ENCODE measurements around the gene DYTN. TPM values are rescaled to one million over a fixed set of nuclear protein-coding genes. Genes with fewer than 3 reads are reported as not detected.
"Not testable (repeated sequence)": the region's sequence is repeated elsewhere in the genome, so short reads cannot be mapped to it uniquely, and the experiment has no call there.

DYTN gene
- total RNA-seq, 4 donors from 2014 or later, result not detected

DNA sequence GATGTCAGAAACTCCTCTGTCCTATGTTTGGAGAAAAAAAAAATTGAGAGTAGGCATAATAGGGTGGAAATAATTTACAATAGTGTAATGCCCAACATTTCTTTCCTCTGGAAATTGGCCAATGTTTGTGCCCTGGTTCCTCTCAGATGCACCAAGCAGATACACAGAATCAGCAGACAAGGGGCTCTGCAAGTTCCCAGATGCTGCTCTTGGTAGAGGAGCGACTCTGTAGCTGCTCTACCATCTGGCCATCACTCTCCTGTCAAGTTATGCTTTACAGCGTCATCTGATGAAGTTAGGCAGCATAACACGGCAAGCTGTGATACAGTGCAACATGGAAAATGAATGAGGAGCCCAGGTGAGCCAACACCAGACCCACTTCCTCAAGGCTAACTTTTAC lies 1.6 kb downstream of the DYTN start:
- H3K27ac ChIP-seq, result no peak overlapping the region
- H3K27me3 ChIP-seq, result no peaks in the 10 kb centered on the region
- no peaks in the 10 kb centered on the region for H3K4me1 ChIP-seq
- WGBS, 2 donors, result 79 to 85% methylated on average over 3 of the region's 3 CpGs
- DNase-seq (ENCODE audit: low spot score in 2 of 2), result no peak
- H3K4me3 ChIP-seq, result no peak overlapping the region
- H3K36me3 ChIP-seq, result no peaks in the 10 kb centered on the region
- no peaks in the 10 kb centered on the region for H3K9me3 ChIP-seq
- TF ChIP-seq EP300 (IDR thresholded peaks at IDR 0.05) (no peak), POLR2A (IDR thresholded peaks at IDR 0.05) (no peak)
- TF ChIP-seq, protein P1, sequence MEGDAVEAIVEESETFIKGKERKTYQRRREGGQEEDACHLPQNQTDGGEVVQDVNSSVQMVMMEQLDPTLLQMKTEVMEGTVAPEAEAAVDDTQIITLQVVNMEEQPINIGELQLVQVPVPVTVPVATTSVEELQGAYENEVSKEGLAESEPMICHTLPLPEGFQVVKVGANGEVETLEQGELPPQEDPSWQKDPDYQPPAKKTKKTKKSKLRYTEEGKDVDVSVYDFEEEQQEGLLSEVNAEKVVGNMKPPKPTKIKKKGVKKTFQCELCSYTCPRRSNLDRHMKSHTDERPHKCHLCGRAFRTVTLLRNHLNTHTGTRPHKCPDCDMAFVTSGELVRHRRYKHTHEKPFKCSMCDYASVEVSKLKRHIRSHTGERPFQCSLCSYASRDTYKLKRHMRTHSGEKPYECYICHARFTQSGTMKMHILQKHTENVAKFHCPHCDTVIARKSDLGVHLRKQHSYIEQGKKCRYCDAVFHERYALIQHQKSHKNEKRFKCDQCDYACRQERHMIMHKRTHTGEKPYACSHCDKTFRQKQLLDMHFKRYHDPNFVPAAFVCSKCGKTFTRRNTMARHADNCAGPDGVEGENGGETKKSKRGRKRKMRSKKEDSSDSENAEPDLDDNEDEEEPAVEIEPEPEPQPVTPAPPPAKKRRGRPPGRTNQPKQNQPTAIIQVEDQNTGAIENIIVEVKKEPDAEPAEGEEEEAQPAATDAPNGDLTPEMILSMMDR (IDR thresholded peaks at IDR 0.05), result no peak

DNA sequence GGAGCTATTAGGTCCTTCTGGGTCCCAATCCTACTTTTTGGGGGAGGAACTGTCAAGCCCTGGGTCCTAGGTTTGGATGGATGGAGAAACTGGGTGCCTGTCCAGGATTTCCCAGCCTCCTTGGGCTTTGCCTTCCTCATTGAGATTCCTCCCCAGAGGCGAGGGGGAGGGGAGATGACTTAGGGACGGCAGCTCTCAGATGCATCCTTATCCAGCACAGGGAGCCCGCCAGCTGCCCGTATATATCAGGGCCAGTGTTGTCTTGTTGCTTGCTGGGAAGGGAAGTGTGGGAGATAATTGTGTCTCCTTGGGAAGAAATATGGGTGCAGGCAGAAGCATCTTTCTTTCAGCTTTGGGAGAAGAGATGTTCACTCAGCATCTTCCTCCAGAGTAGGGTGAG lies 3.0 kb downstream of the DYTN start:
- H3K27ac ChIP-seq; DNase-seq (ENCODE audit: low spot score in 2 of 2); H3K36me3 ChIP-seq; H3K4me1 ChIP-seq; H3K4me3 ChIP-seq; H3K27me3 ChIP-seq; H3K9me3 ChIP-seq: not testable (repeated sequence)
- 37 to 42% methylated on average over 4 of the region's 4 CpGs for WGBS, 2 donors

DNA sequence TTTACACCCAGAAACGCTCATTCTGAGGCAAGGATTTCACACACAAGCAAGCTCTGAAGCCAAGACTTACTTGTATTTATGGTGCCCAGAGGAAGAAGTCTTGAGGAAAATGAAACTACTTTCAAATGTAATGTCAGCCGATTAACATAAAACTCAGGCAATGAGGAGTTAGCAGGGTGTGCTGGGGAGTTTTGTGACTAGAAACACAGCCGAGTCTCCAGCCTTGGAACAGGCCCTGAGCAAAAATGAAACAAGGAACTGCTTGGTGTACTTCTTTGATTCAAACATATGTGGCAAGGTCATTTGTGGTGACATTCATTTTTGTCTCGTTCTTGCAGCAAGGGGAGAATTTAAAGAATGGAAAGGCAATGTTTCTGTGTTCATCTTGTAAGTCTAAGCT lies 4.5 kb downstream of the DYTN start:
- no peak for DNase-seq (ENCODE audit: low spot score in 2 of 2)
- H3K4me1 ChIP-seq, result no peaks in the 10 kb centered on the region

DNA sequence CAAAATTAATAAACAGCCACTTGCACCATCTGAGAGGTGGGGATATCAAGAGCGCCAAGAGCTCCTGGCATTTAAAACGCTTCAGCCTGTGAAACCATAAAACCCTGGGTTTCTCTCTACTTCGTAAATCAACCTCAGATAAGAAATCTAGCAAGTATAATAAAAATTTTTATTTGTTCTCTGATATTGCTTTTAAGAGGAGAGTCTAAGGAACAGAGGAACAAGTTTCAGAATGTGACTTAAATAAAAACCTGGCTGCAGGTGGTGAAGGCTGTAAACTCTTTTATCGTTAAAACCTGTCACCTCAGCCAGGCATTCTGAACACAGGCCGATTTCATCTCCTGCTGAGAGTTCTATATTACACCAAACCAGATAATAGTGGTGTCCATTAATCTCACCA lies 9.9 kb downstream of the DYTN start:
- H3K27me3 ChIP-seq, result no peaks in the 10 kb centered on the region
- WGBS, 2 donors, result 53 to 56% methylated on average over 5 of the region's 5 CpGs
- H3K36me3 ChIP-seq, result no peaks in the 10 kb centered on the region
- H3K9me3 ChIP-seq, result no peaks in the 10 kb centered on the region
- H3K4me1 ChIP-seq, result no peaks in the 10 kb centered on the region
- DNase-seq (ENCODE audit: low spot score in 2 of 2), result no peak
- H3K4me3 ChIP-seq, result no peak overlapping the region
- no peak for TF ChIP-seq EP300 (IDR thresholded peaks at IDR 0.05)
- TF ChIP-seq, protein P1 (IDR thresholded peaks at IDR 0.05), result no peak
- TF ChIP-seq POLR2A (IDR thresholded peaks at IDR 0.05), result no peak
- no peak overlapping the region for H3K27ac ChIP-seq

More for the DNA sequence above, 4.5 kb downstream of the DYTN start:
- H3K27me3 ChIP-seq, result no peaks in the 10 kb centered on the region
- H3K4me3 ChIP-seq, result no peak overlapping the region
- H3K9me3 ChIP-seq, result no peaks in the 10 kb centered on the region
- no peak overlapping the region for H3K27ac ChIP-seq
- WGBS, 2 donors, result 51 to 62% methylated on average over 4 of the region's 4 CpGs
- no peaks in the 10 kb centered on the region for H3K36me3 ChIP-seq
- TF ChIP-seq, protein P1 (IDR thresholded peaks at IDR 0.05), result no peak
- no peak for TF ChIP-seq POLR2A (IDR thresholded peaks at IDR 0.05)
- TF ChIP-seq EP300 (IDR thresholded peaks at IDR 0.05), result no peak

DNA sequence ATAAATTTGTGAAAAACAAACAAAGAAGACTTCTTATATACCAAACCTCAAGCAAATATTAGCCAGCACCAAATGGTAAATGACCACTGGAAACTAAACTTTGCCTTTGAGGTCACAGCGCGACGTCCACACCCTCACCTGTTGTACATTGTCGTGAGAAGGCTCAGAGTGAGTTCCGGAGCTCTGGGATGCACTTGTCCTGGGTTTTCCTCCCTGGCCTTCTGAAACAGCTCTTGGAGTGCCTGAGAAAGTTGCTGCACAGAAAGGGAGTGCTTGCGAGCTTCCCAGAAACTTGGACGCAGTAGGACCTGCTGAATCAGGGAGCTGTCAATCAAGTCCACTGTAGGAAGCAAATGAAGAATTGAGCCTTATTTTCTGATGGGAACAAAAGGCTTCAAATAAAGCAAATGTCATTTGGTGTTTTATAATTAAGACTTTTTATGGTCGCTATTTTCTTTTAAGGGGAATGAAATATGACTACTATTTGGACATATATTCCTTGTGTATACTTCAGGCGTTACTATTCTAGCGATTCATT lies 11.0 kb downstream of the DYTN start:
- no peaks in the 10 kb centered on the region for H3K36me3 ChIP-seq
- TF ChIP-seq, protein P1 (IDR thresholded peaks at IDR 0.05), result no peak
- TF ChIP-seq EP300 (IDR thresholded peaks at IDR 0.05) (no peak), POLR2A (IDR thresholded peaks at IDR 0.05) (no peak)
- H3K27ac ChIP-seq, result no peak overlapping the region
- 70 to 77% methylated on average over 10 of the region's 10 CpGs for WGBS, 2 donors
- no peaks in the 10 kb centered on the region for H3K9me3 ChIP-seq
- no peaks in the 10 kb centered on the region for H3K27me3 ChIP-seq
- no peaks in the 10 kb centered on the region for H3K4me1 ChIP-seq
- H3K4me3 ChIP-seq, result no peak overlapping the region
- DNase-seq (ENCODE audit: low spot score in 2 of 2), result no peak

All from tibial nerve (tissue), 4 donors.